22Rv1 (cell line): ENCODE results near the gene SNTB2.

ENCODE experiments used
- ZFX ChIP-seq: fragments of 450-650 bp; IDR thresholded peaks from 2 replicates; pipeline ENCODE4 v1.6.1; 2017; ENCODE audit warnings: antibody characterized with exemption, borderline replicate concordance
- TF ChIP-seq, protein P1 (sequence below): fragments of 450-650 bp; IDR thresholded peaks from 2 replicates; pipeline ENCODE4 v1.5.1; 2017; ENCODE audit warnings: mild to moderate bottlenecking

- TF ChIP-seq, protein P1, sequence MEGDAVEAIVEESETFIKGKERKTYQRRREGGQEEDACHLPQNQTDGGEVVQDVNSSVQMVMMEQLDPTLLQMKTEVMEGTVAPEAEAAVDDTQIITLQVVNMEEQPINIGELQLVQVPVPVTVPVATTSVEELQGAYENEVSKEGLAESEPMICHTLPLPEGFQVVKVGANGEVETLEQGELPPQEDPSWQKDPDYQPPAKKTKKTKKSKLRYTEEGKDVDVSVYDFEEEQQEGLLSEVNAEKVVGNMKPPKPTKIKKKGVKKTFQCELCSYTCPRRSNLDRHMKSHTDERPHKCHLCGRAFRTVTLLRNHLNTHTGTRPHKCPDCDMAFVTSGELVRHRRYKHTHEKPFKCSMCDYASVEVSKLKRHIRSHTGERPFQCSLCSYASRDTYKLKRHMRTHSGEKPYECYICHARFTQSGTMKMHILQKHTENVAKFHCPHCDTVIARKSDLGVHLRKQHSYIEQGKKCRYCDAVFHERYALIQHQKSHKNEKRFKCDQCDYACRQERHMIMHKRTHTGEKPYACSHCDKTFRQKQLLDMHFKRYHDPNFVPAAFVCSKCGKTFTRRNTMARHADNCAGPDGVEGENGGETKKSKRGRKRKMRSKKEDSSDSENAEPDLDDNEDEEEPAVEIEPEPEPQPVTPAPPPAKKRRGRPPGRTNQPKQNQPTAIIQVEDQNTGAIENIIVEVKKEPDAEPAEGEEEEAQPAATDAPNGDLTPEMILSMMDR, result no peak
- no peak for TF ChIP-seq ZFX
Observed at GRCh38 chr16:69165584-69165983, 21.4 kb upstream of the SNTB2 start.
